Activated CD4-positive, alpha-beta memory T cell treated with anti-CD3 and anti-CD28 coated beads for 36 hours (primary cell): ENCODE measurements around the gene MBD5. TPM values are rescaled to one million over a fixed set of nuclear protein-coding genes. Genes with fewer than 3 reads are reported as not detected.

Experiments
- CTCF ChIA-PET: fragments of 350-600 bp; sonication (Branson Sonifier 250); formaldehyde crosslinking; loops from one replicate; lab custom pipeline; 2021; ENCODE audit warnings: antibody characterized with exemption, inconsistent platforms; lab: Charles Lee
- POLR2A ChIA-PET: fragments of 350-600 bp; sonication (Branson Sonifier 250); formaldehyde crosslinking; loops from one replicate; lab custom pipeline; 2021; ENCODE audit warnings: antibody characterized with exemption; lab: Charles Lee
- DNase-seq: peaks from one replicate; pipeline ENCODE4 v3.0.0-alpha.2; 2020
- H3K27ac Mint-ChIP-seq: one replicate; pipeline ENCODE4 v1.8.0; 2021; ENCODE audit warnings: mixed read lengths
- H3K27me3 Mint-ChIP-seq: one replicate; pipeline ENCODE4 v1.8.0; 2021; ENCODE audit warnings: mixed read lengths
- H3K36me3 Mint-ChIP-seq: one replicate; pipeline ENCODE4 v1.8.0; 2021; ENCODE audit warnings: mixed read lengths
- H3K4me1 Mint-ChIP-seq: one replicate; pipeline ENCODE4 v1.8.0; 2021; ENCODE audit warnings: low read depth, mixed read lengths
- H3K4me3 Mint-ChIP-seq: one replicate; pipeline ENCODE4 v1.8.0; 2021; ENCODE audit warnings: mild to moderate bottlenecking, mixed read lengths
- H3K9me3 Mint-ChIP-seq: one replicate; pipeline ENCODE4 v1.8.0; 2021; ENCODE audit warnings: mixed read lengths
- intact Hi-C: fragments of 100-400 bp; cut with micrococcal nuclease; formaldehyde crosslinking; loops from one replicate; pipeline ENCODE4 v1.15.1; 2023
- total RNA-seq, 2 experiments: library from RNA; stranded (reverse); gene quantifications; one replicate each; pipeline ENCODE4 v1.2.3, GENCODE V29; 2021

The MBD5 gene
- total RNA-seq, 2 experiments from 2014 or later, result 17.6 to 19.1 TPM

DNA sequence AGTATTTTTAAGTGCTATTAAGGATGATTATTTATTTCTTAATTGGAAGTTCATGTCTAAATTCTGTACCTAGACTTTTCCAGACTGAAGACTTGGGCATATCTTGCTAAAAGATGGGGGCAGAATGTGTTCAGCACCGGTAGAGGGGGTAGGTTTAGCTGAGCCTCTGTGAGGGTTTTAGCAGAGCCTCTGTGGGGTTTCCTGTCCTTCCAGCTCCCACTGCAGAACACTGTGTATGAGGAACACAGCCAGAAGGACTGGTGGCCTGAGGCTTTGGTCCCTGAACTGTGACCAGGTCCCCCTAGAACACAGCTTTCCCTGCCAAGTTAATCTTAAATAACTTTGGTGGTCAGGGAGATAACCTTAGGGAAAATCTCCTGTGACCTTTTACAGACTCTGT lies 500.3 kb downstream of the MBD5 start:
- Mint-ChIP-seq H3K27me3 (no peaks in the 10 kb centered on the region), H3K36me3 (no peaks in the 10 kb centered on the region), H3K4me3 (no peak overlapping the region), H3K9me3 (no peaks in the 10 kb centered on the region), H3K4me1 (peaks cover 46% of the 10 kb centered on the region), H3K27ac (no peak overlapping the region)
- ChIA-PET POLR2A (no interaction called here), CTCF (interaction anchor here (5.0 kb wide), 1 partner anchor 12 kb away, joined by 44 read pairs; no protein-coding TSS in a partner anchor)
- no peak for DNase-seq
- intact Hi-C loops, result loop anchor here (10.0 kb wide), 3 partner anchors 676 to 1226 kb away; partner anchors contain the start of gene ACVR2A

DNA sequence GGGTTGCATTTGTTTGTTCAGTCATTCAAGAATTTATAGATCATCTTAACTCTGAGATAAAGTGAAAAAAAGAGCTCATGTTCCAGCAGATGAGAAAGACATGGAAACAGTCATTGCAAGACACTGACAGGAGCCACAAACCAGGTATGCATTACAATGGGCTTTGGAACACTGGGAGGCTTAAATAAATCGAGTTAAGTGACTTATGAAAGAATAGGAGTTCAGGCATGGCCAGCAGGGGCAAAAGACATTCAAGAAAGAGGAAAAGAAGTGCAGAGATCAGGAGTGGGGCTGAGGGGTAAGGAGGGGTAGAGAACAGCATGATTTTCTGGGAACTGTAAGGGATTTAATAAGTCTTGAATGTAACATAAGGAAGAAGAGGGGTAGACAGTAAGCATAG lies 502.4 kb downstream of the MBD5 start:
- Mint-ChIP-seq H3K27me3 (no peaks in the 10 kb centered on the region), H3K36me3 (no peaks in the 10 kb centered on the region), H3K27ac (peak overlapping the region; percentile 59), H3K4me3 (no peak overlapping the region), H3K9me3 (no peaks in the 10 kb centered on the region), H3K4me1 (peaks cover 68% of the 10 kb centered on the region)
- ChIA-PET POLR2A (interaction anchor here (1.9 to 2.1 kb wide), 3 partner anchors 30 to 123 kb away, joined by 4 to 6 read pairs (median 6); no protein-coding TSS in a partner anchor), CTCF (interaction anchor here (1.7 to 5.0 kb wide), 2 partner anchors 14 to 80 kb away, joined by 6 to 44 read pairs; no protein-coding TSS in a partner anchor)
- intact Hi-C loops, result loop anchor here (10.0 kb wide), 3 partner anchors 679 to 1229 kb away; partner anchors contain the start of gene ACVR2A
- no peak for DNase-seq

DNA sequence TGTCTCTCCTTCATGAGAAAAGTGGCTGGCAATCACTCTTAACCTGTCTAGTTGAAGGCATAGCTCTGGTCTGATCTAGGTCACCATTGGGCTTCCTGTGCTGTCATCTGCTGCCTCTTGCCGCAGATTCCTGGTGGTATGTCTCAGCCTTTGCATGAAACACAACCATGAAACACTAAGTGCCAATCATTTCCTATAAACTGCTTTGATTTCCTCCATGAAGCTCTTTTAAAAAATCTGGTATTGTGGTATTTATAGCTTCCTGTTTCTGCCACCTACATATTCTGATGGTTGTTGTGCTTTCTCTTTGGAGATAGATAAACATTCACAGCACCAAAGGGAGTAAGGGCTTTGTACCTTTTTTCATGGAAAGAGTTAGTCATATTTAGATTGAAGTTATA lies 503.6 kb downstream of the MBD5 start:
- no peaks in the 10 kb centered on the region for H3K27me3 Mint-ChIP-seq
- peak overlapping the region; percentile 28 for H3K4me3 Mint-ChIP-seq
- DNase-seq, result peak; percentile 83
- peaks cover 79% of the 10 kb centered on the region for H3K4me1 Mint-ChIP-seq
- no peaks in the 10 kb centered on the region for H3K36me3 Mint-ChIP-seq
- POLR2A ChIA-PET, result interaction anchor here (1.0 to 1.9 kb wide), 5 partner anchors 15 to 122 kb away, joined by 3 to 6 read pairs (median 4); no protein-coding TSS in a partner anchor
- intact Hi-C loops, result loop anchor here (1.0 to 10.0 kb wide), 11 partner anchors 15 to 1230 kb away; partner anchors contain the start of genes ACVR2A, KIF5C and ORC4
- H3K27ac Mint-ChIP-seq, result peak overlapping the region; percentile 84
- H3K9me3 Mint-ChIP-seq, result no peaks in the 10 kb centered on the region
- CTCF ChIA-PET, result interaction anchor here (1.1 to 5.0 kb wide), 3 partner anchors 15 to 150 kb away, joined by 3 to 44 read pairs (median 6); no protein-coding TSS in a partner anchor

DNA sequence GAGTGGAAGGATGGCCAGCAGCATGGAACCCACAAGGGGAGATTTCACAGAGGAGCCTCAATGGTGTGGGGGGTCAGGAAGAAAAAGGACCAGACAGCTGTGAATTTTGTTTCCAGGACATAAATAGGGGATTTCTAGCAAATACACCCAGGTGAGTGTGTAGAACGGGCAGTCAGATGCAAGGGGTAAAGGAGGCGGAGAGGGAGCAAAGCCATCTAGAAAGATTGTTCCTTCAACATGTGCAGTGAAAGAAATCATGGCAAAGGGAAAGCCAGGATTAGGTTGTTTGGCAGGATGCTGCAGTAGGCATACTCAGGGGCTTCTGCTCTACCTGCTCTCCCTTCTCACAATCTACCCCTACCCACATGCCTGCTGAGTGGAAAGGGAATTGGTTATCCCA lies 504.2 kb downstream of the MBD5 start:
- peak overlapping the region; percentile 84 for H3K27ac Mint-ChIP-seq
- no peak for DNase-seq
- intact Hi-C loops, result loop anchor here (10.0 kb wide), 3 partner anchors 680 to 1230 kb away; partner anchors contain the start of gene ACVR2A
- H3K27me3 Mint-ChIP-seq, result no peaks in the 10 kb centered on the region
- H3K4me1 Mint-ChIP-seq, result peaks cover 85% of the 10 kb centered on the region
- CTCF ChIA-PET, result interaction anchor here (1.8 to 5.0 kb wide), 2 partner anchors 16 to 150 kb away, joined by 6 to 44 read pairs; no protein-coding TSS in a partner anchor
- peak overlapping the region; percentile 28 for H3K4me3 Mint-ChIP-seq
- no peaks in the 10 kb centered on the region for H3K36me3 Mint-ChIP-seq
- POLR2A ChIA-PET, result interaction anchor here (1.0 to 1.9 kb wide), 5 partner anchors 14 to 121 kb away, joined by 3 to 6 read pairs (median 4); no protein-coding TSS in a partner anchor
- no peaks in the 10 kb centered on the region for H3K9me3 Mint-ChIP-seq

DNA sequence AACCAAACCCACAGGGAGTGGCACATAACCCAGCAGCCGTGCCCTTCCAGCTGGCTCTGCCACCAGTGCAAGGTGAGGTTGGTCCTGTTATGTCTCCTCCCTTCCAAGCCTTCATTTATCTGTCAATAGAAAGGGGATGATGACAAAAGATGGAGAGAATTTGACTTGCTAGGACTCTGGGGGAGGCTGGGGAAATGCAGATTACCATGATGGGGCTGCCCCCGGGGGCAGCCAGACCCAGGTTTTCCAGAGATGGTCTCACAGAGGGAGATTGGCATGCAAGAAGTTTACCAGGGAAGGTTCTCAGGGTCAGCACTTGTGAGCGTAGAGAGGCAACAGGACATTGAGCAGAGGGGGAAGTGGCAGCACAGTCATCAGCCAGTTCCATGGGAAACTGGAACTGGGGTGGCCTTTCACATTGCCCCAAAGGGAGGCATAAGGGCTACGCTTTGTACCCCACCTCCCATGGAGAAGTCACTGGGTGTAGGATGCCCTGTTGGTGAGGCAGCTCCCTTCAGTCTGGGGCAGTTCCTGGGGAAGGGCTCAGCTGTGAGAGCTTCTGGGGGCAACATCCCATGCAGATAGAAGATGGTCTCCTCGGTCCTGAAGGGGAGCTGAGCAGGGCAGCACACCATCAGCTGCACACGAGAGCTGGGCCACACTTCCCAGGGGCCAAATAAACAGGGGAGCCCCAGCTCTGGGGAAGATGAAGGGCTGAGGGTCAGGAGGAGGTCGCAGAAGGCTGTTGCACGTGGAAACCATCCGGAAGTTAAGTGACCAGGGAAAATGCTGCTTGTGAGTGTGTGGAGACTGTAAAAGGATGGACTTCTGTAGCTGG lies 505.8 kb downstream of the MBD5 start:
- intact Hi-C loops, result loop anchor here (10.0 kb wide), 3 partner anchors 682 to 1232 kb away; partner anchors contain the start of gene ACVR2A
- peak overlapping the region; percentile 61 for H3K27ac Mint-ChIP-seq
- ChIA-PET CTCF (interaction anchor here (0.6 to 4.6 kb wide), 6 partner anchors 13 to 1232 kb away, joined by 3 to 27 read pairs (median 4); no protein-coding TSS in a partner anchor), POLR2A (interaction anchor here (0.5 to 1.2 kb wide), 2 partner anchors 77 to 163 kb away, joined by 5 to 6 read pairs; no protein-coding TSS in a partner anchor)
- H3K4me1 Mint-ChIP-seq, result peaks cover 85% of the 10 kb centered on the region
- no peaks in the 10 kb centered on the region for H3K36me3 Mint-ChIP-seq
- H3K27me3 Mint-ChIP-seq, result no peaks in the 10 kb centered on the region
- no peak overlapping the region for H3K4me3 Mint-ChIP-seq
- no peaks in the 10 kb centered on the region for H3K9me3 Mint-ChIP-seq
- no peak for DNase-seq

DNA sequence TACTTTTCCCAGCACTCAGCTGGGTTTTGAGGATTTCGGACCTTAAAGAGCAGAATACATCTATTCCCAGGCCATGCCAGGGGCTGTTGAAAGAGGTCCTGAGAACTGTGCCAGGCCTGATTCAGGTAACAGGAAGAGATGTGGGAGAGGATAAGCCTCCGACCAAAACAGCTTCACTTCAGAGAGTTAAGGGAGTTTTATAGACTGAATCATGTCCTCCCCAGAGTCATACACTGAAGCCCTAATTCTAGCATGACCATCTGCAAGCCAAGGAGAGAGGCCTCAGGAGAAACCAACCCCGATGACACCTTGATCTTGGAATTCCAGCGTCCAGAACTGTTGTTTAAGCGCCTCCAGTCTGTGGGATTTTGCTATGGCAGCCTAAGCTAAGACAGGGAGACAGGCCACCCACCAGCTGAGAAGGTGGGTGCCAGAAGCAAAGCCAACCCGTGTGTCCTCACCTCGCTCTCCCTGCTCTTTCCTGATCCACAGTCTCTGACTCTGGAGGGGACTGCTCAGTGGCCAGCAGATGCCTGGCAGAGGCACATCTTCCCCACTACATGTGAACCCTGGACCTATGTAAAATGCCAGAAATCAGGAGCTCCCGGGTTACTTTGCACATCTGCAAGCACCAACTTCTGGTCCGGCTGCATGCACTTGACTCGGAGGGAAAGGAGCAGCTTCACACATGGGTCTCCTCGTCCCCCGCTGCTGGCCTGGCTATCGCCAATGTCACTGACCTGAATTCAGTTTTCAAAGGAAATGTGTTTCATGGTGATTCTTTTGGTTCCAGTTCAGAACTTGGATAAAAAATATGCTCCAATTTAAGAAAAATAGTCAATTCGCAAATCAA lies 506.8 kb downstream of the MBD5 start:
- intact Hi-C loops, result loop anchor here (1.0 to 10.0 kb wide), 7 partner anchors 18 to 1233 kb away; partner anchors contain the start of gene ACVR2A
- CTCF ChIA-PET, result interaction anchor here (1.0 to 4.6 kb wide), 6 partner anchors 12 to 1233 kb away, joined by 3 to 27 read pairs (median 4); no protein-coding TSS in a partner anchor
- peak overlapping the region; percentile 59 for H3K4me3 Mint-ChIP-seq
- peak overlapping the region; percentile 61 for H3K27ac Mint-ChIP-seq
- peak; percentile 37 for DNase-seq
- H3K9me3 Mint-ChIP-seq, result no peaks in the 10 kb centered on the region
- no peaks in the 10 kb centered on the region for H3K36me3 Mint-ChIP-seq
- H3K27me3 Mint-ChIP-seq, result no peaks in the 10 kb centered on the region
- POLR2A ChIA-PET, result interaction anchor here (0.5 to 1.2 kb wide), 3 partner anchors 75 to 162 kb away, joined by 3 to 6 read pairs (median 5); no protein-coding TSS in a partner anchor
- H3K4me1 Mint-ChIP-seq, result peaks cover 81% of the 10 kb centered on the region

DNA sequence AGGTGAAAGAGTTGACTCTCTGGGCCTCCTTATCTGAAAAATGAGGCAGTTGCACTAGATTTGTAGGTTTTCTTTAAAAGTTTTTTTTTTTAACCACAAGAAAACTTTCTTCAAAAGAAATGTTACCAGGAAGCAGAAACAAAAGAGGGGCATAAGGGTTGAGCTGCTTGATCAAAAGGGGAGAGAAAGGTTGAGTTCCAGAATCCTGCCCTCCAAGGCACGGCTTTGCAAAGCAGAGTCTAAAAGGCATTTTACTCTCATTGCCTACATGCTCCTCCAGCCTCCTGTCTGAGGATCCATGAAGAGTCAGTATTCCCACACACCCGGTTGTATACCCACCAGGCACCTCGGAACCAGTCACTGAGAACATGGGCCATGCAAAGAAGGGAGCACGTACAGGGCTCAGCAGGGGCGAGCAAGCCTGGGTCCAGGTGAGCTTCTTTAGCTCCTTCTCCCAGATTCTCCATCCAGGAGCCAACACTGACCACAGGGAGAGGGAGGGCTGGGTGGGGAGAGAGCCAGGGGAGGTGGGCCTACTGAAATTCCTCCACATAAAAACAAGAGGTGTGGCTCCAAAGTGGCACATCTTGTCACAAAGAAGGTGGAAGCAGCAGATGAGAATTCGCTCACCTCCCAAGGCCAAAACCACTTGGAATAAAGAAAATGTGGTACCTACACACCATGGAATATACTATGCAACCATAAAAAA lies 507.6 kb downstream of the MBD5 start:
- ChIA-PET CTCF (interaction anchor here (1.3 to 4.6 kb wide), 4 partner anchors 11 to 115 kb away, joined by 4 to 27 read pairs (median 8); no protein-coding TSS in a partner anchor), POLR2A (interaction anchor here (1.2 to 1.3 kb wide), 2 partner anchors 17 to 74 kb away, joined by 3 read pairs; no protein-coding TSS in a partner anchor)
- peak overlapping the region; percentile 61 for H3K27ac Mint-ChIP-seq
- H3K36me3 Mint-ChIP-seq, result no peaks in the 10 kb centered on the region
- peaks cover 78% of the 10 kb centered on the region for H3K4me1 Mint-ChIP-seq
- intact Hi-C loops, result loop anchor here (1.0 to 10.0 kb wide), 7 partner anchors 17 to 1234 kb away; partner anchors contain the start of gene ACVR2A
- no peaks in the 10 kb centered on the region for H3K27me3 Mint-ChIP-seq
- H3K4me3 Mint-ChIP-seq, result peak overlapping the region; percentile 59
- H3K9me3 Mint-ChIP-seq, result no peaks in the 10 kb centered on the region
- DNase-seq, result no peak

DNA sequence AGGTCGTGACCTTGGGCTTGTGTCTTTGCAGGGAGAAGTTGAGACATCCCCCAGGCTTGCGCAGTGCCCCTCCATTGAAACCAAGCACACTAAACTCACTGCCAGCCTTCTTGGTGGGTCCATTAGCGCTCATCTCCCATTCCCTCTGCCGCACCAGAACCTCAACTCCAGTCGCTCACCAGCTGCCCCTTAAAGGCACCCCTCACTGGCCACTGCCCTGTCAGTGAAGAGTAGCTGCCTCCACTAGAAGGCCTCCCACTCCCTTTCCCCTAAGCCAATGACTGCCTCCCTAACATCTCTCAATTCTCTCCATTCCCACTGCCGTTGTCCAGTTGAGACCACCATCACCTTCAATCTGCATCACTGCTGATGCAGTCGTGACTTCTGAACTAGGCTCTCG lies 508.9 kb downstream of the MBD5 start:
- Mint-ChIP-seq H3K36me3 (no peaks in the 10 kb centered on the region), H3K27ac (no peak overlapping the region), H3K4me1 (peaks cover 75% of the 10 kb centered on the region), H3K4me3 (no peak overlapping the region), H3K9me3 (no peaks in the 10 kb centered on the region), H3K27me3 (no peaks in the 10 kb centered on the region)
- POLR2A ChIA-PET, result interaction anchor here (0.7 to 1.3 kb wide), 2 partner anchors 16 to 422 kb away, joined by 3 read pairs; no protein-coding TSS in a partner anchor
- intact Hi-C loops, result loop anchor here (2.0 to 10.0 kb wide), 4 partner anchors 61 to 1235 kb away; partner anchors contain the start of gene ACVR2A
- DNase-seq, result no peak
- CTCF ChIA-PET, result interaction anchor here (2.9 to 4.6 kb wide), 2 partner anchors 10 to 20 kb away, joined by 11 to 27 read pairs; no protein-coding TSS in a partner anchor

DNA sequence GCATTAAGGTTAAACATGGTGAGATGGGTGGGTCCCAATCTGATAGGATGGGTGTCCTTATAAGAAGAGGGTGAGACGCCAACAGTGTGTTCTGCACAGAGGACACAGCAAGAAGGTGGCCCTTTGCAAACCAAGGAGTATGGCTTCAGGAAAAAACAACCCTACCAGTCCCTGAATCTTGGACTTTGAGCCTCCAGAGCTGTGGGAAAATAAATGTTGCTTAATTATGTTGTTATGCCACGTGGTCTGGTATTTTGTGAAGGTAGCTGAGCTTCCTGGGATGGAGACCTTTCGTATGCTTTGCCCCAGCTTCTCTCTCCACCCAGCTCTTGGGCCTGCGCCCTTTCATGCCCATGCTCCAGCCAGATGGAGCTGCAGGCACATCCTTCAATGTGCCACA lies 509.5 kb downstream of the MBD5 start:
- CTCF ChIA-PET, result interaction anchor here (4.6 kb wide), 1 partner anchor 21 kb away, joined by 27 read pairs; no protein-coding TSS in a partner anchor
- H3K27ac Mint-ChIP-seq, result no peak overlapping the region
- peaks cover 75% of the 10 kb centered on the region for H3K4me1 Mint-ChIP-seq
- no peaks in the 10 kb centered on the region for H3K27me3 Mint-ChIP-seq
- no peaks in the 10 kb centered on the region for H3K9me3 Mint-ChIP-seq
- intact Hi-C loops, result no loop called here
- no peaks in the 10 kb centered on the region for H3K36me3 Mint-ChIP-seq
- DNase-seq, result no peak
- POLR2A ChIA-PET, result no interaction called here
- no peak overlapping the region for H3K4me3 Mint-ChIP-seq

DNA sequence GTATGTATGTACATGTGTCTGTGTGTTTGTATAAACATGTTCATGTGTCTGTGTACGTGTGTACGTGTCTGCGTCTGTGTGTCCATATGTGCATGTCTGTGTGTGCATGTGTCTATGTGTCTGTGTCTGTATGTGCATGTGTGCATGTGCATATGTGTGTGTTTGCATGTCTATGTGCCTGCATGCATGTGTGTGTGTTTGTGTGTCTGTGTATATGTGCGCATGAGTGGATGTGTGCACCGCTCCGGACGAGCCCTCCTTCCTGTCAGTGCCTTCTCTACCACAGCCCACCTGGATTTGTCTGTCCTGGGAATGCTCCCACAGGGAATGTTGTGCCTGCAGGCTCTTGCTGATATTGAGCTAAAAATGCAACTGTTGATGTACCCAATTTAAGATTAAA lies 510.3 kb downstream of the MBD5 start:
- Mint-ChIP-seq H3K36me3 (no peaks in the 10 kb centered on the region), H3K9me3 (no peaks in the 10 kb centered on the region), H3K4me1 (peaks cover 68% of the 10 kb centered on the region), H3K27me3 (no peaks in the 10 kb centered on the region), H3K4me3 (no peak overlapping the region), H3K27ac (no peak overlapping the region)
- DNase-seq, result no peak
- POLR2A ChIA-PET, result no interaction called here
- CTCF ChIA-PET, result no interaction called here
- intact Hi-C loops, result no loop called here
